ENCODE results near the gene MGLL. TPM values are rescaled to one million over a fixed set of nuclear protein-coding genes. Genes with fewer than 3 reads are reported as not detected.

The MGLL gene
- total and polyA plus RNA-seq, 9 of the 15 experiments (the other 6 are each of a cell fraction or from before 2014, with no cell fraction given): 0.12 to 0.32 (median 0.18) TPM; not detected in 6

DNA sequence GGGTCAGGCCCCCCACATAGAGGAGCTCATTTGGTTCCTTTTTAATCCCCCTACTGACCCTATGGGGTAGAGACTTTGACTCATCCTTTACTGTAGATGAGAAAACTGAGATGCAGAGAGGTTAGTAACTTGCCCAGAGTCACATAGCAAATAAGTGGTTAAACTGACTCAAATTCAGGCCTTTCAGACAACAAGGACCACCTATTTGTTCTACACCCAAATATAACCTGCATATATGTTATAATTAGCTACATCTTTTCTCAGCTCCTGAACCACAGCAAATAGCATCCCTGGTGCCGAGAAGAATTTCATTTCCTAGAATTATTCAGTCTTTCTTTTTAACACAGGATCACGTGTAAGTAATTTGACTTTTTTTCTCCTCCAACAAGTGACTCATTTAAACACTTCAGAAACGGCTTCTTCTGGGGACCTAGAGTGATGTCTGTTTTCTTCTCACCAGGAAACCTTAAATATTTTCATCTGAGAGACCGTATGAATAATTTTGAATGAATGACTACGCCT lies 57.4 kb downstream of the MGLL start:
- no peak overlapping the region for H3K4me3 ChIP-seq
- ChIA-PET POLR2A (interaction anchor here (0.8 kb wide), 1 partner anchor 57 kb away, joined by 3 read pairs; no protein-coding TSS in a partner anchor), CTCF (ENCODE audit: low intra/inter-chr PET ratio) (no interaction called here)
- H3K79me2 ChIP-seq (ENCODE audit: control insufficient read depth, insufficient read depth, low read length): no peaks in the 10 kb centered on the region
- intact Hi-C loops (cut with micrococcal nuclease) (no loop called here), in situ Hi-C loops (cut with MboI) (no loop called here)
- H3K27me3 ChIP-seq (ENCODE audit: control insufficient read depth in 2 of 2, insufficient read depth in 2 of 2, low read length in 2 of 2): peaks cover 12 to 56% of the 10 kb centered on the region in 2 experiments; a peak in 4 of 5 replicates
- H3K9me3 ChIP-seq (replicated peaks; ENCODE audit: control insufficient read depth, insufficient read depth, low read depth, low read length): no peaks in the 10 kb centered on the region
- no peak overlapping the region for H3K9ac ChIP-seq (ENCODE audit: insufficient read depth in 1 of 2, low read depth in 2 of 2, low read length in 2 of 2)
- TF ChIP-seq DMBX1 (CRISPR knock-in tag; IDR thresholded peaks at IDR 0.05; ENCODE audit: borderline replicate concordance) (no peak), TBP (optimal IDR thresholded peaks at IDR 0.05; ENCODE audit: low read depth, low read length) (no peak), ZNF766 (CRISPR knock-in tag; conservative IDR thresholded peaks at IDR 0.05) (no peak), SNRNP70 (optimal IDR thresholded peaks at IDR 0.05; ENCODE audit: low read depth, low read length) (no peak), E2F4 (CRISPR knock-in tag; IDR thresholded peaks at IDR 0.05; ENCODE audit: low read depth) (no peak), FOXM1 (IDR thresholded peaks at IDR 0.05; ENCODE audit: low read depth) (no peak), FOXM1 (CRISPR knock-in tag; IDR thresholded peaks at IDR 0.05; ENCODE audit: low read depth) (no peak), PHF8 (IDR thresholded peaks at IDR 0.05; ENCODE audit: borderline replicate concordance, low read length) (no peak), CBX5 (IDR thresholded peaks at IDR 0.05; ENCODE audit: borderline replicate concordance, low read depth) (no peak), NCOA2 (IDR thresholded peaks at IDR 0.05; ENCODE audit: partially characterized antibody in 2 of 2) (no peak), POLR2AphosphoS5 (IDR thresholded peaks at IDR 0.05; ENCODE audit: control insufficient read depth, insufficient read depth, low read depth, low read length) (no peak), PML (IDR thresholded peaks at IDR 0.05; ENCODE audit: low read length) (no peak), CUX1 (CRISPR knock-in tag; IDR thresholded peaks at IDR 0.05) (no peak)
- peaks cover 0 to 3% of the 10 kb centered on the region in 2 experiments; a peak in 2 of 5 replicates for H3K4me1 ChIP-seq (replicated peaks in 1 of 2; ENCODE audit: control insufficient read depth in 2 of 2, insufficient read depth in 2 of 2, low read length in 2 of 2)
- H3K36me3 ChIP-seq (ENCODE audit: control insufficient read depth, insufficient read depth, low read length): no peaks in the 10 kb centered on the region
- 5% methylated on average over 4 of the region's 5 CpGs for WGBS (ENCODE audit: insufficient coverage, low coverage, missing lambda C conversion rate)
- 0 out of 2 replicates have a peak, but pooled peaks cover 4% of the 10 kb centered on the region for H4K20me1 ChIP-seq (replicated peaks; ENCODE audit: control insufficient read depth, insufficient read depth, low read length)
- ATAC-seq: no peak
- H3K4me2 ChIP-seq (ENCODE audit: insufficient read depth, low read length): no peak overlapping the region
- H2AFZ ChIP-seq (ENCODE audit: low read depth, low read length): no peak overlapping the region
- no TSS peak for BruUV-seq (replicated peaks)
- H3K9me1 ChIP-seq (ENCODE audit: control insufficient read depth, insufficient read depth, low read length): no peaks in the 10 kb centered on the region
- no peak overlapping the region for H3K27ac ChIP-seq (ENCODE audit: extremely low read depth, low read depth, low read length)
- no peak for FAIRE-seq
- DNase-seq (ENCODE audit: extremely low read depth in 1 of 4, low spot score in 3 of 4): no peak
